GM23248 (cell line): Measurements from ENCODE around the gene EBLN2. TPM values are rescaled to one million over a fixed set of nuclear protein-coding genes. Genes with fewer than 3 reads are reported as not detected.

Experiments used
- DNase-seq: peaks from one replicate; pipeline ENCODE4 v3.0.0-alpha.2; 2015
- H2AFZ ChIP-seq: fragments of 200-600 bp; sonication (generic); 2 replicates; pipeline ENCODE4 v1.6.1; 2016; ENCODE audit warnings: antibody characterized with exemption
- H3F3A ChIP-seq: fragments of 200-600 bp; sonication (generic); 2 replicates; pipeline ENCODE4 v1.6.1; 2016; ENCODE audit warnings: mild to moderate bottlenecking, antibody characterized with exemption, mixed run types; ENCODE audit not compliant: insufficient read depth
- H3K27ac ChIP-seq: fragments of 200-600 bp; sonication (generic); 2 replicates; pipeline ENCODE4 v1.5.1; 2016; ENCODE audit warnings: mild to moderate bottlenecking
- H3K27me3 ChIP-seq: fragments of 200-600 bp; sonication (generic); replicated peaks from 2 replicates; pipeline ENCODE4 v1.6.1; 2016; ENCODE audit warnings: mild to moderate bottlenecking; ENCODE audit not compliant: insufficient read depth
- H3K36me3 ChIP-seq: fragments of 200-600 bp; sonication (generic); 2 replicates; pipeline ENCODE4 v1.6.1; 2016; ENCODE audit warnings: low read depth, mild to moderate bottlenecking
- H3K4me1 ChIP-seq: fragments of 200-600 bp; sonication (generic); 2 replicates; pipeline ENCODE4 v1.6.1; 2016; ENCODE audit warnings: mild to moderate bottlenecking; ENCODE audit not compliant: insufficient read depth
- H3K4me2 ChIP-seq: fragments of 200-600 bp; sonication (generic); one replicate; pipeline ENCODE4 v1.6.1; 2016; ENCODE audit warnings: mild to moderate bottlenecking; ENCODE audit not compliant: unreplicated experiment
- H3K4me3 ChIP-seq: fragments of 200-600 bp; sonication (generic); 2 replicates; pipeline ENCODE4 v1.5.1; 2016; ENCODE audit warnings: mild to moderate bottlenecking
- H3K79me2 ChIP-seq: fragments of 200-600 bp; sonication (generic); 2 replicates; pipeline ENCODE4 v1.6.1; 2016; ENCODE audit warnings: mild to moderate bottlenecking; ENCODE audit not compliant: insufficient read depth
- H3K9ac ChIP-seq: fragments of 200-600 bp; sonication (generic); 2 replicates; pipeline ENCODE4 v1.6.1; 2016; ENCODE audit warnings: mild to moderate bottlenecking
- H3K9me2 ChIP-seq: fragments of 200-600 bp; sonication (generic); 2 replicates; pipeline ENCODE4 v1.6.1; 2016; ENCODE audit warnings: mixed run types, mild to moderate bottlenecking, moderate library complexity; ENCODE audit not compliant: insufficient read depth
- H3K9me3 ChIP-seq: fragments of 200-600 bp; sonication (generic); one replicate; pipeline ENCODE4 v1.6.1; 2017; ENCODE audit warnings: low read depth
- H4K20me1 ChIP-seq: fragments of 200-600 bp; sonication (generic); 2 replicates; pipeline ENCODE4 v1.6.0; 2016; ENCODE audit not compliant: insufficient read depth
- EZH2 ChIP-seq: fragments of 200-600 bp; sonication (generic); IDR thresholded peaks from 2 replicates; pipeline ENCODE4 v1.6.1; 2018; ENCODE audit warnings: antibody characterized with exemption, mild to moderate bottlenecking; ENCODE audit not compliant: insufficient read depth, poor library complexity, severe bottlenecking
- EZH2phosphoT487 ChIP-seq: fragments of 200-600 bp; sonication (generic); IDR thresholded peaks from 2 replicates; pipeline ENCODE4 v1.6.1; 2018; ENCODE audit warnings: antibody characterized with exemption, moderate library complexity, mild to moderate bottlenecking, low read depth; ENCODE audit not compliant: insufficient read depth
- WGBS, 2 experiments: methylation state at CpG; one replicate each; pipeline ENCODE4 v1.1.6; 2015 to 2017; ENCODE audit warnings: low lambda C conversion rate in 2 of 2, low coverage in 1 of 2; ENCODE audit errors: missing lambda C conversion rate in 2 of 2; 5-methylcytosine and 5-hydroxymethylcytosine counted together
- in situ Hi-C: fragments of 300-500 bp; cut with MboI; formaldehyde crosslinking; loops from 2 replicates; pipeline ENCODE4 v1.15.0; 2020
- polyA plus RNA-seq: library from polyadenylated mRNA; unstranded; fragments of >200 nt; fragmentation: Nextera tagmentation; extraction: Ambion mirVana; gene quantifications from 2 replicates; pipeline ENCODE4 v1.2.1, GENCODE V29; 2016
- total RNA-seq: library from RNA; depleted of rRNA; stranded (reverse); fragments of >200 nt; shearing (Covaris generic); gene quantifications from 2 replicates; pipeline ENCODE4 v1.2.3, GENCODE V29; 2014

EBLN2 gene
- total and polyA plus RNA-seq, 2 experiments from 2014 or later = 1.6 to 1.7 TPM

DNA sequence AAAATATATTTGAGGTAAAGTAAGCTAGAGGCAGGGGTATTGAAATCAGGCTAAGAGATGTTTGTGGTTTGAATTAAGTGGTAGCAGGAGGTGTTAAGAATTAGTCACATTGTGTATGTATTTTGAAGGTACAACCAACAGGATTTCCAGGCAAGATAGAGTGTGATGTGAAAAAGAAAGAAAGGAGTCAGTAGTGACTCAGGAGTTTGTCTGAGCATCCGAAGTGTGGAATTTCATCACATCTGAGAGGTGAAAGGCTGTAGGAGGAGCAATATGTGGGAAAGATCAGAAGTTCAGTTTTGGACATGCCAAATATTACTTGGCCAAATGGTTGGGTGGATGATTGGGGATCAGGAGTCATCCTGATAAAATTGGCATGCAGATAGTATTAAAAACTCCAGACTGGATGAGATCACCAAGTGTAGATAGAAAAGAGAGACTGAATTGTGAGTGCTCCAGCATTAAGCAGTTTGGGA is 32.1 kb upstream of the EBLN2 start:
- H3K36me3 ChIP-seq = no peaks in the 10 kb centered on the region
- peak overlapping the region; percentile 56 for H3K4me2 ChIP-seq
- H3K27ac ChIP-seq = peak overlapping the region; percentile 86
- peak; percentile 94 for DNase-seq
- in situ Hi-C loops = no loop called here
- no peak overlapping the region for H2AFZ ChIP-seq
- 0 out of 2 replicates have a peak overlapping the region, but pooled peaks have one; percentile 26 for H3K4me3 ChIP-seq
- WGBS, 2 experiments = 0% methylated on average over 1 of the region's 1 CpG
- no peaks in the 10 kb centered on the region for H3K9me3 ChIP-seq
- H4K20me1 ChIP-seq = peaks cover 54% of the 10 kb centered on the region; the same call in 1 of the 2 replicates
- TF ChIP-seq EZH2phosphoT487 (0 out of 2 replicates have a peak, but pooled peaks have one; percentile 48), EZH2 (no peak)
- no peaks in the 10 kb centered on the region for H3K27me3 ChIP-seq
- H3K4me1 ChIP-seq = peaks cover 19% of the 10 kb centered on the region
- peak overlapping the region; percentile 52 for H3K9ac ChIP-seq
- H3F3A ChIP-seq = peaks cover 32% of the 10 kb centered on the region
- H3K79me2 ChIP-seq = peaks cover 49% of the 10 kb centered on the region
- no peaks in the 10 kb centered on the region for H3K9me2 ChIP-seq

- Histone ChIP-seq H3K9me3 (no peaks in the 10 kb centered on the region), H3K27me3 (no peaks in the 10 kb centered on the region), H3K9me2 (no peaks in the 10 kb centered on the region), H3K36me3 (no peaks in the 10 kb centered on the region), H3K27ac (peak overlapping the region; percentile 86), H3K4me3 (0 out of 2 replicates have a peak overlapping the region, but pooled peaks have one; percentile 26), H3K79me2 (peaks cover 41% of the 10 kb centered on the region), H3K4me1 (peaks cover 19% of the 10 kb centered on the region), H4K20me1 (peaks cover 52% of the 10 kb centered on the region; the same call in 1 of the 2 replicates), H3F3A (peaks cover 32% of the 10 kb centered on the region), H3K9ac (peak overlapping the region; percentile 52), H3K4me2 (peak overlapping the region; percentile 56), H2AFZ (no peak overlapping the region)
- WGBS, 2 experiments = 100% methylated on average over 1 of the region's 1 CpG
- in situ Hi-C loops = no loop called here
- TF ChIP-seq EZH2phosphoT487 = no peak
- no peak for TF ChIP-seq EZH2
- no peak for DNase-seq
Observed at GRCh38 chr3:73030073-73030597, 31.3 kb upstream of the EBLN2 start.

GRCh38 chr3:73031573-73032103 is 29.8 kb upstream of the EBLN2 start:
- Histone ChIP-seq H3K4me3 (no peak overlapping the region), H3K36me3 (no peaks in the 10 kb centered on the region), H3K27ac (no peak overlapping the region), H3K4me1 (peaks cover 27% of the 10 kb centered on the region), H3F3A (peaks cover 35% of the 10 kb centered on the region), H3K9me2 (no peaks in the 10 kb centered on the region), H3K9me3 (no peaks in the 10 kb centered on the region), H3K27me3 (no peaks in the 10 kb centered on the region), H3K79me2 (peaks cover 26% of the 10 kb centered on the region), H2AFZ (no peak overlapping the region), H3K4me2 (no peak overlapping the region), H3K9ac (no peak overlapping the region), H4K20me1 (peaks cover 47% of the 10 kb centered on the region; the same call in 1 of the 2 replicates)
- in situ Hi-C loops = no loop called here
- TF ChIP-seq EZH2 (no peak), EZH2phosphoT487 (no peak)
- 35 to 56% methylated on average over 2 of the region's 2 CpGs for WGBS, 2 experiments
- no peak for DNase-seq

GRCh38 chr3:73036694-73037591 is 24.5 kb upstream of the EBLN2 start:
- H3F3A ChIP-seq = peaks cover 43% of the 10 kb centered on the region
- H3K9me2 ChIP-seq = no peaks in the 10 kb centered on the region; the same call in 1 of the 2 replicates
- H3K79me2 ChIP-seq = no peaks in the 10 kb centered on the region; the same call in 1 of the 2 replicates
- H3K4me2 ChIP-seq = peak overlapping the region; percentile 48
- peak overlapping the region; percentile 41 for H3K27ac ChIP-seq
- no peaks in the 10 kb centered on the region for H3K9me3 ChIP-seq
- peaks cover 38% of the 10 kb centered on the region for H3K4me1 ChIP-seq
- TF ChIP-seq EZH2phosphoT487 = 0 out of 2 replicates have a peak, but pooled peaks have one; percentile 32
- TF ChIP-seq EZH2 = no peak
- 7 to 10% methylated on average over 3 of the region's 3 CpGs for WGBS, 2 experiments
- H3K27me3 ChIP-seq = no peaks in the 10 kb centered on the region
- in situ Hi-C loops = no loop called here
- H3K36me3 ChIP-seq = no peaks in the 10 kb centered on the region
- peak; percentile 55 for DNase-seq
- peaks cover 49% of the 10 kb centered on the region for H4K20me1 ChIP-seq
- no peak overlapping the region for H2AFZ ChIP-seq
- H3K4me3 ChIP-seq = peak overlapping the region; percentile 32
- H3K9ac ChIP-seq = no peak overlapping the region
